Measurements from ENCODE around the gene DCHS1.
A peak's percentile ranks its signal among the peaks of the same experiment; 100 is the strongest.

Gene DCHS1

DNA sequence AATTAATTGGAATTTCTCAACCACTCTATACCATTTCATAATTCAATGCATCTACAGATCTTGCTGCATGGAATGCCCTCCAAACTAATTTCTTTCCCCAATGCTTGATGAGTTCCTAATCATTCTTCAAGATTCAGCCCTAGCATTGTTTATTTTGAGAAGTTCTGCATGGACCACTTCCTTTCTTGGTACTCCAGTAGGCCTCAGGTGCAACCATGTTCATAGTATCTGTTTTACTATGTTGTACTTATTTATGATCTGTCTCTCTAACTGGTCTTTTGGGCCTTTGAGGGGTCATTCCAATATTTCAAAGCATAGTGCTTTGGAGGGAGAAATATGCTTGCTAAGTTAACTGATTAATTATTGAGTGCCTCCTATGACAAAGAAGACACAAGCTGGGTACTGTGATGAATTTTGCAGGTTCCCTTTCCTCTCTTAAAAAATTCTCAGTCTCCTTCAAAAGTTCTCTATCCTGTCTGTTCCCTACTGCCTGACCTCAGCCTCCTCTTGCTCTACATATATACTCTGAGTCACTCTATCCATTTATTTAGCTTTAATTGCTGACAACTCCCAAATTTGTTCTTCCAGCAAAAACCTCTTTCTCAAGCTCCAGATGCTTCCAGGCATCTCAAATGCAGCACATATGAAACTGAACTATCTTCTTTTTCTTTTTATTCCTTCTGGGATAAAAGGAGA, 18.1 kb upstream of the DCHS1 start:
- DNase-seq = no peak

DNA sequence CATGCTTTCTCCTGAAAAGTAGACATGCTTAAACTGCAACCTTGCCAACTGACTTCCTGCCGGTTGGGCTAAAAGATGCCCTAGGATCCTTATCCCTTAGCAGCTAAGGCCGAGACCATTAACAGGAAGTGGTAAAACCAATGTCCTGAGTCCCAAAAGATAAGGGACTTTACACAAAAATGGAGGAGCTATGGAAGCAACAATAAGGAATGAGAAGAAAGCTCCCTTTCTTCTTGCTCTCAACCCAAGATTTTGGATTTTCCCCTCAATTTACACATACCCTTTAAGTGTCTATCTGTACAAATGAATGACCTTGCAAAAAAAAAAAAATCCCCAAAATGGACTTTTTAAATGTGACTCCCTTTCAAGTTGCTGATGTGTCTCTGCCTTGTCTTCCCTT, 16.4 kb upstream of the DCHS1 start:
- DNase-seq = no peak

DNA sequence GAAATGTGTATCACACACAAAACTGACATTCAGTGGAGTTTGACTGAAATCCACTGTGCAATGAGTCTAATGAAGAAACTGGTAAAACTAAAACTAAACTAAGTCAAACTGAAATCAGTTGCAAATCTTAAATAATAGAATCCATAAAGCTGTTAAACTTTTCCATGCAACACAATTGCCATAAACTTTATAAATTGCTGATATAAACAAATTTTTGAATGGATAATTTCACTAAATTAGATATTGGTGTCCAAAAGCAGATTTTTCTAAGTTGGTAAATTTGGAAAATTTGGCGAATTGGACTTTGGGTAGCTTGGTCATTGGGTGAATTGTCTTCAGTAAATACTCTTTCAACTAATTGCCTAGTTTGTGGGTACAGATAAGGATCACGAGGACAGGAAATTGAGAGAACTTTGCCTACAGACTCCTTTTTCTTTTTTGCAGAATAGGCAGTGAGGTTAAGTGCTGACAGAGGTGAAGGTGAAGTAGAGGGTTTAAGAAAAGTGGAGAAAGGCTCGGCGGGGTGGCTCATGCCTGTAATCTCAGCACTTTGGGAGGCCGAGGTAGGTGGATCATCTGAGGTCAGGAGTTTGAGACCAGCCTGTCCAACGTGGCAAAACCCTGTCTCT, 14.7 kb upstream of the DCHS1 start:
- DNase-seq = no peak

DNA sequence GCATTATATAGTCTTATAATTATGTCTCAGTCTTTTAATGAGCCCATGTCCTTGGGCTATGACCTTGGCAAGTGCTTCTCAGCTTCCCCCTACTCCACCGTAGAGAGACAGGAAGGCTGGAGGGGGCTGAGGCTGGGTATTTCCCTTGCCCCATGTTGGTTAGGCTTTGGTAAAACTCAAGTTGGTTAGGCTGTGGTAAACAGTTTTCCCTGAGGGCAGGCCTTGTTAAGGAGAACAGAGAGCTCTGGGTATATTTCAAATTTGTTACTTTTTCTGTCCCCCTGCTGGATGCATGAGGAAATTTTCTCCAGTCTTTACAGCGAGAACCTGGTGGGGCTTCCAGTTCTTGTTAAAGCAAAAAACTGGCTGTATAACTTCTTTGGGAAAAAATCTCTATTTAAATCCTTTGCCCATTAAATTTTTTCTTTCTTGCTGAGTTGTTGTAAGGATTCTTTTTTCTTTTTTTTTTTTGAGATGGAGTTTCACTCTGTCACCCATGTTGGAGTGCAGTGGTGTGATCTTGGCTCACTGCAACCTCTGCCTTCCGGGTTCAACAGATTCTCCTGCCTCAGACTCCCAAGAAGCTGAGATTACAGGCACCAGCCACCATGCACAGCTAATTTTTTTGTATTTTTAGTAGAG, 12.2 kb upstream of the DCHS1 start:
- DNase-seq = peak; percentile 17

DNA sequence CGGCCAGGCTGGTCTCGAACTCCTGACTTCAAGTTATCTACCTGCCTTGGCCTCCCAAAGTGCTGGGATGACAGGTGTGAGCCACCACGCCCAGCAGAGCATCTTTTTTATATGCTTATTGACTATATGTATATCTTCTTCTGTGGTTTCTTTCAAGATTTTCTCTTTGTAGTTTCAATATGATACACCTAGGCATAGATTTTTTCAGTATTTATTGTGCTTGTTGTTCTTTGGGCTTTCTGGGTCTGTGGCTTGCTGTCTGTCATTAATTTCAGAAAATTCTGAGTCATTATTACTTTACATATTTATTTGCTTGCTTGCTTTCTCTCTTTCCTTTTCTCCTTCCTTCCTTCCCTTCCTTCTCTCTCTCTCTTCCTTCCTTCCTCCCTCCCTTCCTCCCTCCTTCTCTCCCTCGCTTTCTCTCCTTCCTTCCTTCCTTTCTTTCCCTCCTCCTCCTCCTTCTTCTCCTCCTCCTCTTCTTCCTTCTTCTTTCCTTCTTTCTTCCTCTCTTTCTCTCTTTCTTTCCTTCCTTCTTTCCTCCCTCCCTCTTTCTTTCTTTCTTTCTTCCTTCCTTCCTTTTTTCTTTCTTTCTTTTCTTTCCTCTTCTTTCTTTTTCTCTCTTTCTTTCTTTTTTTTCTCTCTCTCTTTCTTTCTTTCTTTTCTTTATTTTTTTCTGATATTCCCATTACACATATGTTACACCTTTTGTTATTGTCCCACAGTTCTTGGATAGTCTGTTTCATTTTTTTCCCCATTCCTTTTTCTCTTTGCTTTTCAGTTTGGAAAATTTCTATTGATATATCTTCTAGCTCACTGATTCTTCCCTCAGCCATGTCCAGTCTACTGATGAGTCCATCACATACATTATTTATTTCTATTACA, 10.9 kb upstream of the DCHS1 start:
- DNase-seq = no peak

DNA sequence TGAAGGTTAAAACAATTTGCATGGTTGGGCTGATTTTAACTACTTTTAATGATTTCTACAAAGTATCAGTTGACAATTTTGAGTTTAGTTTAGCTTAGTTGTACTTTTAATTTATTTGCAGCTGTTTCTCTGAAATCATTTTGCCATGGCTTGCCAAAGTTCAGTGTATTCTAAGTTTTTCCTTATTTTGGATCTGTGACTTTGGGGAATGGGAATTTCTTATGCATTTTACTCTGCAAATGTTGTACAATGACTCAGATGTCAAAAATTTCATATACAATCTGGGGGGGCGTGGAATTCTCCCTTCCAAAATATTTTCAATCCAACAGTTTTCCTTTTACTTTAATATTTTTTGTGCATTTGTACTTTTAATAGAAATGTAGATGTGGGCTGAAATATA, 8.9 kb upstream of the DCHS1 start:
- DNase-seq = no peak

DNA sequence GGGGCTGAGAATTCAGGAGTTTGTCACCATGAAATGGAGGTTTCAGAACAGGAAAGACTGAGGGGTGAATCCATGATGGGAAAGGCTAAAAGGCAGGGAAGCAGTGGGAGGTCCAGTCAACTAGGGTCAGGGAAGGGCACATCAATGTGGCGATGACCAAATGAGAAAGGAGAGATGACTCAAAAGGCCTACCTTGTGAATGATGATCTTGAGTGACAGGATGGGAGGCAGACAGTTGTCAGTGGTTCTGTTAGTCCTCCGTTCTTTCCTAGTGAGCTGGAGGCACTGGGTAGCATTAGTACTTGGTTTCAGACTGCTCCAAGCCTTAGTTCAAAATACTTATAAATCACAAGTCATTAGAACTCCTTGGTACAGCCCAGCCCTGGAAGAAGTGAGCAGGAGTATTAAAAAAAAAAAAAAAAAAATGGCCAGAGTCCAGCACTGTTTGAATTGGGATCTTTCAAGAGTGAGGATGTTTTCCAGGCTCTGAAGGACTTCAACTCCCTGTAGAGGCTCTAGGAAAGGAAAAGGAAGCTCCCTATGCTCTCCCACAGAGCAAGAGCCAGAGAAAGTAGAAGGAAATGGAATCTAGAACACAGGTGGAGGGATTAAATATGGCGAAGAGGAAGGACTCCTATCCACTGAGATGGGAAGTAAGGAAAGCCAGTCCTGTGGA, 8.3 kb upstream of the DCHS1 start:
- DNase-seq = no peak

DNA sequence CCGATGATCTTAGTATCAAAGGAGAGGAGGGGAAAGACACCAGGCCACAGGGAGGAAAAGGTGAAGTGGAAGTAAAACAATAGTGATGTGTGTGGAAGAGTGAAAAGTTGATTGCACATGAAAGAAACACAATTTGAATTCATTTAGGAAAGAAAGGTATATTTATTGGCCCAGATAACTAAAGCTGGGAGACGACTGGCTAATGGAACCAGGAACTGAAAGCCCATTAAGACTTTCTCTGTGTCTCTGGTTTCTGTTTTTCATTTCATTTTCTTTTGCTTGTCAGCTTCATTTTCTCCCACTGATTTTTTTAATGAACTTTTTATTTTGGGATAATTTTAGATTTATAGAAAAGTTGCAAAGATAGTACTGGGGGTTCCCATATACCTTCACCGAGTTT, 5.1 kb upstream of the DCHS1 start:
- DNase-seq = no peak

DNA sequence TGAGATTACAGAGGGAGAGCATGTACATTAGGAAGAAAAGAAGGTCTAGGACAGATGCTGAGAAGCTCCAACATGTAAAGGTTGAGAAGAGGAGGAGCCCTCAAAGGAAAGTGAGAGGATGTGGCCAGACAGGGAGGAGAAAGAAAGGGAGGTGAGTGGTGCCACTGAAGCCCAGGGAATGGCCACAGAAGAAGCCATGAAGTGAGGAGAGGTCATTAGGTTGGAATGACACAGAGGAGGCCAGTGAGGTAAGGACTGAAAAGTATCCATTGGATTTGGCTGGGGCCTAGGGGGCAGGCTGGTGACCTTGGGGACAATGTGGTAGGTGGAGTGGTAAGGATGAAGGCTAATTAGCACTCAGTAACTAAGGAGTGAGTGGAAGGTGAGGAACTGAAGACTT, 3.0 kb upstream of the DCHS1 start:
- no peak for DNase-seq

DNA sequence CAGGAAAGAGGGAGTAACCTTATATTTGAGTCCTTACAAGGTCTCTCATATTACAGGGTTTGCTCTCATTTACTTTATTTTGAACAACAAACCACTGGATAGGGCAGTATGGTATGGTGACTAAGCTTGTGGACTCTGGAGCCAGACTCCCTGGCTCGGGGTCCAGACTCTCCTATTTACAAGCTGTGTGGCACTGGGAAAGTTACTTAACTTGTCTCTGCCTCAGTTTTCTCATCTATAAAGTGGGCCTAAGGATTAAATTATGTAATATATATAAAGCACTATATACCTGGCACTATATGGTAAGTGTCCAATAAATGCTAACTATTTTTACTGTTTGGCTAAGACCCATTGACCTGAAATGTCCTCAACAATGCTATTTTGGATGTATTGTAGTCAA, 1.7 kb upstream of the DCHS1 start:
- DNase-seq = no peak

DNA sequence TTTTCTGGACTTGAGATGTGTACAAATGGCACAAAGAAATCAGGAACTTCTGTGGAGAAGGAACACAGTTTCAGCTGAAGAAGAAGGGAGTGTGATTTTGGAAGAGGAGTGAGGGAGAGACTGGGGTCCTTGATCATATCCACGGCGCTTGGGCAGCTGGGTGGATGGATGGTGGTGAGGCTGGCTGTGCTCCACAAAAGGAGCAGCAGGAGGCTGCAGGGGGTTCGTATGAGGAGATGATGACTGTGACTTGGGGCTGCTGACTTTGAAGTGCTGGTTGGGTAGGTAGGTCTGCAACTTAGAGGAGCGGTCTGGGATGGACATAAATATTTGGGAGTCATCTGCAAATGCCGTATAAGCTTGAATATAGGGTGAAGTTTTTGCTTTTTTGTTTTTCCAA, 1.3 kb upstream of the DCHS1 start:
- no peak for DNase-seq

DNA sequence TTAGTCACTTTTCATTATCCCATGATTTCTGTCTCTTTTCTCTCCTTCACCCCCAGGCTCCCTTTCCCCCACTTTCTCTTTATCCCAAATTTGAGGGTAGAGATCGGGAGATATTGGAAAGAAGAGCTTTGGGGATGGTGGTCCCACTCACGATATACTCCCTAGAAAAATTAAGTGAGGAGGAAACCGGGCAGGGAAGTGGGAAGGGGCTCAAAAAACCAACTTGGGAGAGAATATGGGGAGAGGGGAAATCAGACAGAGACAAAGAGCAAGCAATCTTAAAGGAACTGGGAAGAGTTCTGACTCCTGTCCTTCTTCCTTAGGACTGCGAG, 941 bp upstream of the DCHS1 start:
- no peak for DNase-seq

DNA sequence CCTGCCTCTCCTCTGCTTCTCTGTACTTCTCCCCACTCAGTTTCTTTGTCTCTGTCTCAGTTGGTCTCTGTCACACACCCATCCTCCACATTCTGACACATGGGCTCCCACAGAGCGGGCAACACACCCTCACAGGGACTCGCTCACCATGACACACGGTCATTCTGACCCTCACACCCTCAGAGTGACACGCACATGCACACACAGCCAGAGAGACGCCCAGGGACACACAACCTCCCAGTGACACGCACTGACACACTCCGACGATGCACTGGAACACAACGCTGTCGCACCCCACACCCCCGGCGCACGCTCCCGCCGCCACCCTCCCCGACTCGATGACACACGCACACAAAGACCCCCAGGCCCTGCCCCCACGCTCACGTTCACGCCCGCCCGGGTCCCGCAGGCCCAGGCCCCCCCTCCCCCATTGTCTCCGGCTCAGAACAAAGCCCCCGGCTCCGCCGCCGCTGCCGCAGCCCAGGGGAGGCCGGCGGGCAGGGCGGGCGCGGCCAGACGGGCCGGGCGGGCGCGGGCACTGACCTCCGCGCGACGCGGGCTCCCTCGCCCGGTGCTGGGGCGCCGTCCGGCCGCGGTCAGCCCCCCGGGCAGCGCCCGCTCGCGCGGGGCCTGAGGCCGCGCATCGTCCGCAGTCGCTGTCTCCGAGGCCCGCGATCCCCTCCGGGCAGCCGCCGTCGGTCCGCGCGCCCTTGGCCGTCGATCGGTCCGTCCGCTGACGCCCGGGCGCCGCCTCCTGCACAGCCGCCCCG, 404 bp downstream of the DCHS1 start:
- DNase-seq = no peak

DNA sequence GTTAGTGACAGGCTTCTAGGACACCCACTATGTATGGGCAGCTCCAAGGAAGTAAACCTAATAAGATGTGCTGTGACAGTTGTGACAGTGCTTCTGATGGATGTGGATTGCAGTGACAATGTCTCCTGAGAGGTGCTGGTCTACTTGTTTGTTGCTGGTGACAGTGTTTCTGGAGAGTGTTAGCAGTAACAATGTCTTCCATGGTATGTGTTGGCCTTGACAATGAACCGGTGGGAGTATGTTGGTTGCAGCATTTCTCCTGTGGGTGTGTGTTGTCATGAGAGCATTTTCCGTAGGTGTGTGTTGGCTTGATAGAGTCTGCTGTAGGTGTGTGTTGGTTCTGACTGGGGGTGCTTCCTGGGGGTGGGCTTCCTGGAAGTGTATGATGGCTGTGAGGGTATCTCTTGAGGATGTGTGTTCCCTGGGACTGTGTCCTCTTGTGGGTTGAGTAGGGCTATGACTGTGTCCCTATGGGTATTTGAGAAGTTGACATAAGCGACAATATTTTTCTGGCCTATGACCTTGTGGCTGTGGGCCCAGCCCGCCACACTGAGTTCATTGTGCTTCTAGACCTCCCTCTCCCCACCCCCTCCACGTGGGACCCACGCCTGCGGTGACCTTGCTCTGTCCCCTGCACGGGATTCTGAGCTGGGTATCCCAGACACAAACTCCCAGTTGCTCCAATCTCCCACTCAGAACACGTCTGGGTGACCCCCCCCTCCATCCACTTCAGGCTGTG, 1.2 kb downstream of the DCHS1 start:
- DNase-seq = no peak

DNA sequence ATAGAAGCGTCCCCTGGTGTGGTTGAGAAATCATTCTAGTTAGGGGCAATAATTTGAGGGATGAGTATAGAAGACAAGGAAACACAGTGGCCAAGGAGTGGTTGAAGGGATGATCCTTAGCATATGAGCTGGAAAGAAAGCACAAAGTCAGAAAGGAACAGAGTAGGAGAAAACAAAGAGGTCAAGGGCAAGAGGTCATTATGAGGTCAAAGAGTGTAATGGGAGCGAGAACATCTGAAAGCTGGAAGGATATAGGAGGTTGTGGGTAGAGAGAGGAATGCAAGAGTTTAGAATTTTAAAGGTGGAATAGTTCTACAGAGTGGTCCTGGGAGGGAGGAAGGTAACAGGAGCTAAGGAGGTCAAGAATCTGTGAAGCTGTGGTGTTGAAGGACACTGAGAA, 2.0 kb downstream of the DCHS1 start:
- DNase-seq = no peak

DNA sequence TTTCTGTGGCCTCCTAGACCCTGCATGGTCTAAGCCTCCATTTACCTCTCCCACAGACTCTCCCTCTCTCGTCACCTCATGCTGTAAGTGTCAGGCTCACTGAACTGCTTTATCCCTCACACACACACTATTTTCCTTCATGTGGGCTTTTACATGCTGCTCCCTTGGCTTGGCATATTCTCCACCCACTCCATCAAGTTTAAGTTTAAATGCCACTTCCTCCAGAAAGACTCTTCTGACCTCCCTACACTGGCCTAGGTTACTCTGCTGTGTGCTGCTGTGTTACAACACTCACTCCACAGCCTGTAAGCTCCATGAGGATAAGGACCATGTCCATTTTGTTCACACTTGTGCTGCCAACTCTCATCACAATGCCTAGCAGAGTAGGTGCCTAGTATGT, 2.5 kb downstream of the DCHS1 start:
- no peak for DNase-seq

DNA sequence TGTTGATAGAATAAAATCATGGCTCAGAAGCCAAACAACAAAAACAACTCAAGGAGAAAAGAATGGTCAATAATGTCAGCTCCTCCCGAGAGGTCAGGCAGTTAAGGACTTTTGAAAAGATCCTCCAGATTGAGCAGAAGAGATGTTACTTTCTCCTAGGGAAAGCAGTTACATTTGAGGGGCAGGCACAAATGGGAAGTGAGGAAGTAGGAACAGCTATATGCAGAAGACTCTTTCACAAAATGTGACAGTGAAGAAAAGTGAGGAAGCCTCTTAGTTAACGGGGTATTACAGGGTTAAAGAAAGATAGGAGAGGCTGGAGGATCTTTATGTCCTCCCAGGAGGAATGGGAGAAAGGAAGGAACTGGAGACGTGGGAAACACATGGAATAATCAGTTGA, 3.4 kb downstream of the DCHS1 start:
- DNase-seq = no peak

DNA sequence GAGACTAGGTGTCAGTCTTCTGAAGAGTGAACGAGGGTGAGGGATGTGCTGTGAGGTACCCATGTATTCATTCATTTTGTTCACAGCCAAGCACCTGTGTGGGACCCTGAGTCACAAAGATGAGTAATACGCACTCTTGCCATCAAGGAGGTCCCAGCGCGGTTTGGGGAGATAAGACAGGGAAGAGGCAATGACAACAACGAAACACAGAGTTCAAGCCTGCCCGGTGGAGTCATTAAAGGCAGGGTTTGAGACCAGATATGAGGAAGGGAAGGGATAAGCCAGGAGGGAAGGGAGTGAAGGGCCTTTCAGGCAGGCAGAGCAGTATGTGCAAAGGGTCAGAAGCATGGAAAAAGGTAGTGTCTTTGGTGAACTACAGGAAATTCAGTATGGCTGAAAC, 4.6 kb downstream of the DCHS1 start:
- DNase-seq = no peak

DNA sequence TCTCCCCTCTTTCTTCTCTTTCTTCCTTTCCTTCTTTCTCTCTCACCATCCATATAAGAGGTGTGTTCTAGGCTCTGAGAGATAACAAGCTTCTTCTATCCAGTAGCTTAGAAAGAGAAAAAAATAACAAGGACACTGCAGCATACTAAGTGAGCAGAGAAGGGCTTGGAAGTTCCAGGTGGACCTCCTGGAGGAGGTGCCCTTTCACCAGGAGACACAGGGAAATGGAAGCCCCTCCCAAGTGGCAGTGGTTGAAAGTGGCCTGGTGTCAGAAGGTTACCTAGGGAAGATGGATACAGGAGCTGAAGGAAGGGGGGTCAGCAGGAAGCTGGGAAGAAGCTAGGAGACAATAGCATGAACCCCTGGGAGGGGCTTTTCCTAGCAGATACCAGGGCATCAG, 5.5 kb downstream of the DCHS1 start:
- no peak for DNase-seq

DNA sequence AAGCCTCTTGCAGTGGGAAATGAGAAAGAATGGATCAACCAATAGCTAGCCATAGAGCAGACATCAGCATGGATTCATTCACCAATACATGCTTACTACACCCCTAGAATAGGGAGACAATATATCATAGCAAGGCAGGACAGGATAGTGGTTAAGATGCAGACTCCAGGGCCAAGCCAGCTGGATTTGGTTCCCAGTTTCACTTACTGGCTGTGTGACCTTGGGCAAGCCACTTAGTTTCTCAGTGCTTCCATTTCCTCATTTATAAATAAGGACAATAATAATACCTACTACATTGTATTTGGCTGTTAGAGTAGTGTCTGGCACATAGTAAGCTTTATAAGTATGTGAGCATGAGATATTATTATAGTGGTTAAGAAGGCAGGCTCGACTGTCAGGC, 7.1 kb downstream of the DCHS1 start:
- no peak for DNase-seq

DNA sequence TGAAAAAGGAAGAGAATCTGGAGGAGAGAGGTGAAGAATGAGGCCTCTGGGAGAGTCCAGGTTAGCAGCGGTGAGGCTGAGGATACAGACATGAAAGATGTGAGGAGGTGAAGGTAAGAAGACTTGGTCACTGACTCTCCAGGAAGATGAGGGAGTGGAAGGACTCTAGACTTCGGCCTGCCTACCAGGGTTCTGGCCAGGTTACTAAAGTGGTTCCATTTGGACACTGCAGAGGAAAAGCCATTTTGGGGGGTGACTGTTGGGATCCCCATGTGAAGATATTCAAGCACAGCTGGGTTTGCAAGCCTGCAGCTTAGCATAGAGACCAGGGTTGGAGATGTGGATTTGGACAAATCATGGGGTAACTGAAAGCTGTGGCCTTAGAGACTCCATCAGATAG, 7.8 kb downstream of the DCHS1 start:
- DNase-seq = no peak

Data from NCI-H748 treated with DMSO at 0.1 percent for 48 hours (cell line).